ENCODE results near the gene ARF6. TPM values are rescaled to one million over a fixed set of nuclear protein-coding genes. Genes with fewer than 3 reads are reported as not detected.

Gene ARF6
- total RNA-seq = 162 and 165 TPM in 2 replicates

DNA sequence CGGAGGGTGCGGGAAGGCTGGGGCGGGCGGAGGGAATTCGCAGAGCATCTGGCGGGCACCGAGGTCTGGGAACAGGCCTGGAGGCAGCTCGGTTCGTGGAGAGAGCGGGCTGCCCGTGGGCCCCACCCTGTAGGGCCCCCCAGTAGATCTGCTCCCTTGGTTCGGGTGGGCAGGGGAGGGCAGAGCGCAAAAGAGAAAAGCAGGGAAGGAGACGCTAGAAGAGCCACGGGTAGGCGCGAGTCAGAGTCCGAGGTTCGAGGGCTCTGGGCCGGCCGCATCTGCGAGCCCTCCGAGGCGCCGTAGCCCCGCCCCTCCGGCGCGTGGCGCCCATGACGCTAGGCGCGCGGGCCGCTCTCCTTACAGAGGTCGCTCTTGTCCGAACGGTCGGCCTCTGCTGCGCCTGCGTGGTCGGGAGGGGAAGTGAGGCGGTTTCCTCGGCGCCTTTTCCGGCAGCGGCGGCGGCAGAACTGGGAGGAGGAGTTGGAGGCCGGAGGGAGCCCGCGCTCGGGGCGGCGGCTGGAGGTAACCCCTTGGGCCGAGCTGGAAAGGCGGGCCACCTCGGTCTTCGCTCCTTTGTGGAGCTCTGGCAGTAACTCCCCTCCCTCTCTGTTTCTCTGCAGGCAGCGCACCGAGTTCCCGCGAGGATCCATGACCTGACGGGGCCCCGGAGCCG, at the start of gene ARF6:
ARF6 (plus strand) TSS at position 447 of the 673 bp plus-strand sequence. CDS start 655 bp downstream, outside the sequence.
- peaks cover 26% of the 10 kb centered on the region for H3K4me1 Mint-ChIP-seq (ENCODE audit: low read depth)
- no peaks in the 10 kb centered on the region for H3K27me3 Mint-ChIP-seq (ENCODE audit: low read depth)
- DNase-seq (ENCODE audit: low spot score) = peak; percentile 98
- intact Hi-C loops (cut with micrococcal nuclease) = loop anchor here (1.0 to 2.0 kb wide), 7 partner anchors 24 to 428 kb away; partner anchors contain the start of gene SOS2
- H3K27ac Mint-ChIP-seq = peak within 1 kb of the TSS; percentile 99
- peak within 1 kb of the TSS; percentile 99 for H3K4me3 Mint-ChIP-seq (ENCODE audit: low read depth)
- peaks cover 58% of the 10 kb centered on the region for H3K36me3 Mint-ChIP-seq (ENCODE audit: low read depth)
- no peaks in the 10 kb centered on the region for H3K9me3 Mint-ChIP-seq

DNA sequence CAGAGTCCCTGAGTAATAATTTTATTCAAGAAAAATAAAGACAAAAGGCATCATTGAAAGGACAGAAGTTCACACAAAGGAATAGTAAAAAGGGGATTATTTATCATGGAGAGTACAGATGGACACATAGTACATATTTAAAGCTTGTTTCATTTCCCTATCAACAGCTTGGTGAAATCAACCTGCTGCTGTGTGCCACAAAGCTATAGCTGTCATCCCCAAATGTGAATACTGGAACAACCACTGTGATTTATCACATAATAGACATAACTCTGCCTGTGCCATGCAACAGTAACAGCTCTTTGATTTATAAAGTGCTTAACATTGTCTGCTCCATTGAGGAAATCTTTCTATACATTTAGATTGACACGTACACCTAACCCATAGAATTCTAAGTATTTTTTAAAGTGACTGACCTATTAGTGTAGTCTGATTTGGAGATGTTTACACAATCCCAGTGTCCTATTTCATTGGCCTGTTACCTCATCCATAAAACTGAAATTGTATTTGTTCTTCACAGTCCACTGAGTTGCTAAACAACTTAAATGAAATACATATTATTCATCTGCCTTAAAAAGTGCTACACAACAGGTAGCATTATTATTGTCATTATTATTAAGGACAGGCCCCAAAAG, 43.6 kb upstream of the ARF6 start:
- H3K27me3 Mint-ChIP-seq (ENCODE audit: low read depth) = no peaks in the 10 kb centered on the region
- H3K27ac Mint-ChIP-seq = no peak overlapping the region
- peaks cover 47% of the 10 kb centered on the region for H3K36me3 Mint-ChIP-seq (ENCODE audit: low read depth)
- intact Hi-C loops (cut with micrococcal nuclease) = no loop called here
- DNase-seq (ENCODE audit: low spot score) = no peak
- H3K9me3 Mint-ChIP-seq = no peaks in the 10 kb centered on the region
- peaks cover 33% of the 10 kb centered on the region for H3K4me1 Mint-ChIP-seq (ENCODE audit: low read depth)
- no peak overlapping the region for H3K4me3 Mint-ChIP-seq (ENCODE audit: low read depth)

DNA sequence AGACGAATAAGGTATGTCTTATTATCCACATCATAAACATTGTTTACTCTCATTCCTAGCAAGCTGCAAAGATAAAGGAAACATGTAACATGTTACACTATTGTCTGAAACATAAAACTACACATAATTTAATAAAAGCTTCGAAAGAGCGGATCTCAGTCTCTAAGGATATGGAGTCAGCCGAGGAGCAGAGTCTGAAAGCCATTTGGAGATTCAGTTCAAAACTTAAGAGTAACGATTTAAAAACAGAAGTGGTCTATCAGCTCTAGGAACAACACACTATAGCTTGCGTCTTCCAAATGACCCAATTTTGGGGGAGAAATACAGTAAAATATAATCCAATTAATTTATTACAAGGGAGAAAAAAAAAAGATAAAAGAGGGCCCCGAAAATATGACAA, 41.1 kb upstream of the ARF6 start:
- H3K27ac Mint-ChIP-seq = peak overlapping the region; percentile 96
- peak overlapping the region; percentile 92 for H3K4me3 Mint-ChIP-seq (ENCODE audit: low read depth)
- no peaks in the 10 kb centered on the region for H3K27me3 Mint-ChIP-seq (ENCODE audit: low read depth)
- DNase-seq (ENCODE audit: low spot score) = no peak
- H3K4me1 Mint-ChIP-seq (ENCODE audit: low read depth) = peaks cover 34% of the 10 kb centered on the region
- intact Hi-C loops (cut with micrococcal nuclease) = loop anchor here (5.0 kb wide), 1 partner anchor 680 kb away; the partner anchor contains the start of gene MAP4K5
- H3K9me3 Mint-ChIP-seq = no peaks in the 10 kb centered on the region
- H3K36me3 Mint-ChIP-seq (ENCODE audit: low read depth) = peaks cover 34% of the 10 kb centered on the region

DNA sequence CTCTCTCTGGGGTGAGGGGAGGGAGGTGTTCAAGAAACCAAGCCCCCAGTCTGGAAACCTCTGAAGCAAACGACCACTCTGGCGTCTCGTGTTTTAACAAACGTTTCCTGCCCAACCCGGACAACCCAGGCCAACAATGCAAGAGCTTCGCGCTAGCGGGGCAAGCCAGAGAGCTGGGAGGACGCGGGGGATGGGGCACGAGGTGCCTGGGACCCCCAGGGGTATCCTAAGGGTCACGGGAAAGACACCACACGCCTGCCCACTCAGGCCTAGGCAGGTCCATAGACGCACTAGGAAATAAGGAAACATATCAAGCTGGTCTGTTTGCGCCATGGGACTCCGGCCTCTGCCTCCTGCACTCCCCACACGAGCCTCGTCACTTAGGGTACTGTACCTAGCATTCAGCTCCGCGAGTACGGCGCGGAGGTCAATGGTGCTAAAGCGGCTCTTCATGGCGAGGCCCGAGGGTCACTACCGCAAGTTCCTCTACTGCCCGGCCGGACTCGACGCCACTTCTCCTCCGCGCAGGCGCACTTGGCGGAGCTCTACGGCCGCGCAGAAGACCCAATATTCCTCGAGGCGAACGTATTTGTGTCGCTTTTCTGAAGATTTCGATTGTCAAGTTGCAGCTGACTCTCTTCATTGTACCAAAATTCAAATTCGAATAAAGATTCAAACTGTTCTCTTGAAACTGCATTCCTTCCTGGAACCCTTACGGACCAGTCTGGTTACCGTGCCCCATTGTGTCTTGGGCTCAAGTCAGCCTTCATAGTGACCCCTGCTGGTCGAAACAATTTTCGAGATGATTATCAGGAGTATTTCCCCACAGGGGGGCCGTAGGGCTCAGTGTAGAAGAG, 40.4 kb upstream of the ARF6 start, which contains the start of gene NEMF:
NEMF (minus strand) TSS at position 488 of the 857 bp plus-strand sequence; CDS start at position 453, 35 bp downstream.
- intact Hi-C loops (cut with micrococcal nuclease) = loop anchor here (1.0 to 5.0 kb wide), 4 partner anchors 10 to 680 kb away; partner anchors contain the start of gene MAP4K5
- Mint-ChIP-seq H3K4me3 (ENCODE audit: low read depth) (peak within 1 kb of the TSS; percentile 92), H3K4me1 (ENCODE audit: low read depth) (peaks cover 34% of the 10 kb centered on the region), H3K36me3 (ENCODE audit: low read depth) (peaks cover 32% of the 10 kb centered on the region), H3K27me3 (ENCODE audit: low read depth) (no peaks in the 10 kb centered on the region), H3K27ac (peak within 1 kb of the TSS; percentile 96), H3K9me3 (no peaks in the 10 kb centered on the region)
- DNase-seq (ENCODE audit: low spot score) = peak; percentile 76

DNA sequence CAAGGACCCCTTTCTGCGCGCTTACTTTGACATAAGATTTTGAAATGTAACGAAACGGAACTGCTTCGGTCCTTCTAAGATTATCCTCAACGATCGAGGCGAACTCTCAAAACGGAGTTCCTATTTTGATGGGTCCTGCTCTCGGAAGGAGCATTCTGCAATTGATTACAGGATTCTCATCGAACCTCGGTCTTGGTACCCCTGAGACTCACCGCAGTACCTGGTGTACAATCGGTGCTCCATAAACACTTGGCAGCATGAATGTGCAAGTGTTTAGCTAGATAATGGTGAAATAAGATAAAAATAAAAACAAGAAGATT, 39.8 kb upstream of the ARF6 start:
- peaks cover 28% of the 10 kb centered on the region for H3K36me3 Mint-ChIP-seq (ENCODE audit: low read depth)
- intact Hi-C loops (cut with micrococcal nuclease) = loop anchor here (1.0 to 5.0 kb wide), 4 partner anchors 9 to 679 kb away; partner anchors contain the start of gene MAP4K5
- H3K9me3 Mint-ChIP-seq = no peaks in the 10 kb centered on the region
- H3K4me3 Mint-ChIP-seq (ENCODE audit: low read depth) = peak overlapping the region; percentile 92
- DNase-seq (ENCODE audit: low spot score) = no peak
- peaks cover 37% of the 10 kb centered on the region for H3K4me1 Mint-ChIP-seq (ENCODE audit: low read depth)
- no peaks in the 10 kb centered on the region for H3K27me3 Mint-ChIP-seq (ENCODE audit: low read depth)
- peak overlapping the region; percentile 96 for H3K27ac Mint-ChIP-seq

DNA sequence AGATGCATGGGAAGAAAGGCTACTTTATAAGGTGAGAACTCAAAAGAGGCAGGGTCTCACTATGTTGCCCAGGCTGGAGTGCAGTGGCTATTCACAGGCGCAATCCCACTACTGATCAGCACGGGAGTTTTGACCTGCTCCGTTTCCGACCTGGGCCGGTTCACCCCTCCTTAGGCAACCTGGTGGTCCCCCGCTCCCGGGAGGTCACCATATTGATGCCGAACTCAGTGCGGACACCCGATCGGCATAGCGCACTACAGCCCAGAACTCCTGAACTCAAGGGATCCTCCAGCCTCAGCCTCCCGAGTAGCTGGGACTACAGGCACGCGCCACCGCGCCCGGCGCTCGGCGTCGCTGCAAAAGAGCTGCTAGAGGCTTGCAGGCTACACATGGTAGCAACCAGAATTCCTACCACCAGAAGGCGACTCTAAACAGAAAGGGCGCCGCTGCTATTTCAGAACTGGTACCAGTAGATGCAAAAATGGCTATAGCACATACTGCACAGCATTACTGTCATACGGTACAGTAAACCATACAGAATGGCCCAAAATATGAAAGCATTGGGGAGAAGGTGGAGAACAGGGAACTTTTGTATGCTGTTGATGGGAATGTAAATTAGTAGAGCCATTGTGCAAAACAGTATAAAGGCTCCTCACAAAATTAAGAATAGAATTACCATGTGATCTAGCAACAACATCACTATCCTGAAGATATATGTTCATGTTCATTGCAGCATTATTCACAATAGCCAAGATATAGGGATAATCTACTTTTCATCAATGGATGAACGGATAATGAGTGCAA, 39.1 kb upstream of the ARF6 start:
- peak overlapping the region; percentile 96 for H3K27ac Mint-ChIP-seq
- H3K36me3 Mint-ChIP-seq (ENCODE audit: low read depth) = peaks cover 27% of the 10 kb centered on the region
- H3K4me1 Mint-ChIP-seq (ENCODE audit: low read depth) = peaks cover 40% of the 10 kb centered on the region
- peak overlapping the region; percentile 92 for H3K4me3 Mint-ChIP-seq (ENCODE audit: low read depth)
- H3K27me3 Mint-ChIP-seq (ENCODE audit: low read depth) = no peaks in the 10 kb centered on the region
- intact Hi-C loops (cut with micrococcal nuclease) = loop anchor here (1.0 to 5.0 kb wide), 4 partner anchors 9 to 679 kb away; partner anchors contain the start of gene MAP4K5
- DNase-seq (ENCODE audit: low spot score) = peak; percentile 68
- H3K9me3 Mint-ChIP-seq = no peaks in the 10 kb centered on the region

DNA sequence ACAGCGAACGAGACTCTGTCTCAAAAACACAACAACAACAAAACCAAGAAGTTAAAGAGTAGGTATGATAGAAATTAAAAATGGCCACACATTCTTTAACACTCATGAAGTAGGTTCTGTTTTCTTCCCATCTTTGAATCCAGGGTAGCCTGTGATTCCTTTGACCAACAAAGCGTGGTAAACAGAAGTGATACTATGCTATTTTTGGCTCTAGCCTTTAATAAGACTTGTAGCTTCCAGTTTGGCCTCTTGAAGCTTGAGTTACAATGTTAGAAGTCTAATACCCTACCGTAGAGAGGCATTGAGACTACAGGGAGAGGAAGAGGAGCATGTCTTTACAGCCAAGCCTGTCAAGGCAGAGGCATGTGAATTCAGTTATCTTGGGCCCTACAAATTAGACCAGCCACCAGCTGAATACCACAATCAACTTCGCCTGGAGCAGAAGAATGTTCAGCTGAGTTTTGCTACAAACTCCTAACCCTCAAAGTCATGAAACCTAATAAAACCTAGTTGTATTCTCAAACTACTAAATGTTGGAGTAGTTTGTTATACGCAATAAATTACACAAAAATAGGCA, 35.4 kb upstream of the ARF6 start:
- no peak for DNase-seq (ENCODE audit: low spot score)
- Mint-ChIP-seq H3K27me3 (ENCODE audit: low read depth) (no peaks in the 10 kb centered on the region), H3K4me3 (ENCODE audit: low read depth) (no peak overlapping the region), H3K27ac (no peak overlapping the region), H3K4me1 (ENCODE audit: low read depth) (peaks cover 28% of the 10 kb centered on the region), H3K9me3 (no peaks in the 10 kb centered on the region), H3K36me3 (ENCODE audit: low read depth) (no peaks in the 10 kb centered on the region)
- intact Hi-C loops (cut with micrococcal nuclease) = no loop called here

DNA sequence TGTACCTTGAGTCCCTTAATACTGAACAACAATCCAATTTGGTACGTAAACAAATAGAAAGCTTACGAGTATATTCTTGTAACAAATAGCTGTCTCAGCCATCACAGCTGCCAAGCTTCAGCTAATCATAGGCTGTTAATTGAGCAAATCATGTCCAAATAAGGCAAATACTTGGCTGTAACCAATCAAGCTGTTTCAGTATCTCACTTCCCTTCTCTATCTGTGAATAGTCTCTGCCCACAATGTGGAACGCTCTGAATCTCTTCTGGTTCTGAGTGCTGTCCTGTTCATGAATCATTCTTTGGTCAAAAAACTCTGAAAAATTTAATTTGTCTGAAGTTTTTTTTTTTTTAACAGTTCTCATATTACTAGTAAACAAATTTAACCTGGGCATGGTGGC, 34.5 kb upstream of the ARF6 start:
- no peaks in the 10 kb centered on the region for H3K27me3 Mint-ChIP-seq (ENCODE audit: low read depth)
- DNase-seq (ENCODE audit: low spot score) = no peak
- no peak overlapping the region for H3K4me3 Mint-ChIP-seq (ENCODE audit: low read depth)
- H3K9me3 Mint-ChIP-seq = no peaks in the 10 kb centered on the region
- H3K4me1 Mint-ChIP-seq (ENCODE audit: low read depth) = peaks cover 24% of the 10 kb centered on the region
- no peak overlapping the region for H3K27ac Mint-ChIP-seq
- intact Hi-C loops (cut with micrococcal nuclease) = no loop called here
- no peaks in the 10 kb centered on the region for H3K36me3 Mint-ChIP-seq (ENCODE audit: low read depth)

DNA sequence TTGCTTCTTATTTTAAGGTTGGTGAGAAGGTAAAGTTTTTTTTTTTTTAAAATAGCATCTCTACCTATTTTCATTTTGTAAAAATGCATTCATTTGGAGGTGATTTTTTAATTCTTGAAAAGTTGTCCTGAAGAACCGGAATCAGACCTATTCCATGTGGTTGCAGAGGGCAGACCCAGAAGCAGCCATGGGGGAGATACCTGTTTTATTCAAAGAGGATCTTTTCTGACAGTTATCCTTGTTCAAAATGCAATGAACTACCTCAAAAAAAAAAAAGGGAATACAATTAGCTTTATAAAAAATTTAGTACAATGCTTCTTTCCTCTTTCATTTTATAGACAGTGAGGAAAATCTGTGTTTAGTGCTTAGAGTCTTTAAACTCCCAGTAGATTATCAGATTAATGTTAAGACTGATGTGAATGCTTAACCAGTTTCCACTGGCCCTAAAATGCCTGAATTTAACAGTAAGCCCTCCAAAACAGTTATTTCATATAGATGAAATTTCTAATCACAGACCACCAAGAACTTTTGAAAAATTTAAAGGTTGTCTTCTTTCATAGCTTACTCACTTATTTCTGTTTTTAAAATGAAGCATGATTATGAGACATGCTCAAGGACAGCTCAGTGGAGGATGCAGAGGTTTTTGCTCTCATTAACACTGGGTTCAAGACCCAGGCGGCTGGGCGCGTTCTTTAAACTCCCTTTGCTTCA, 31.7 kb upstream of the ARF6 start:
- Mint-ChIP-seq H3K27me3 (ENCODE audit: low read depth) (no peaks in the 10 kb centered on the region), H3K36me3 (ENCODE audit: low read depth) (no peaks in the 10 kb centered on the region), H3K9me3 (no peaks in the 10 kb centered on the region), H3K27ac (no peak overlapping the region), H3K4me3 (ENCODE audit: low read depth) (no peak overlapping the region), H3K4me1 (ENCODE audit: low read depth) (peaks cover 16% of the 10 kb centered on the region)
- DNase-seq (ENCODE audit: low spot score) = no peak
- intact Hi-C loops (cut with micrococcal nuclease) = loop anchor here (5.0 to 10.0 kb wide), 4 partner anchors 174 to 974 kb away; partner anchors contain the start of genes NIN, POLE2, SOS2 and VCPKMT

DNA sequence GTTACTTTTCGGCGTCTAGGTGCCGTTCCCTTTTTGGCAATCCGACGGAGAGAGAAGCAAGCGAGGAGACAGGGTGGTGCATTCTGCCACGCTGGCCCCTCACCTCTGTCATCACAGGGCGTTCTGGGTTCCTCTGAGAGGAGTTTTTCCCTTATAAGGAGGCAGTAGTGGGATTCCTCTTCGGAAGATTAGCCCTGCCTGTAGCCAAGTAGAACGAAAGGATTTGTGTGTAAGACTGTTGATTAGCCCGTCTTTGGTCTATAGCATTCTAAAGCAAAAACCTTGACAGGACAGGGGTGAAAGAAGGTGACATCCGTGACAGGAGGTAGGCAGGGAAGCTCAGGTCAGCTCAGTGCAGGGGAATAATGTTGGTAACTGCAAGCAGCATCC, 31.2 kb upstream of the ARF6 start:
- no peak overlapping the region for H3K27ac Mint-ChIP-seq
- H3K4me3 Mint-ChIP-seq (ENCODE audit: low read depth) = no peak overlapping the region
- intact Hi-C loops (cut with micrococcal nuclease) = loop anchor here (1.0 to 10.0 kb wide), 9 partner anchors 8 to 973 kb away; partner anchors contain the start of genes NIN, POLE2, SOS2 and VCPKMT
- peak; percentile 58 for DNase-seq (ENCODE audit: low spot score)
- no peaks in the 10 kb centered on the region for H3K27me3 Mint-ChIP-seq (ENCODE audit: low read depth)
- no peaks in the 10 kb centered on the region for H3K36me3 Mint-ChIP-seq (ENCODE audit: low read depth)
- peaks cover 16% of the 10 kb centered on the region for H3K4me1 Mint-ChIP-seq (ENCODE audit: low read depth)
- H3K9me3 Mint-ChIP-seq = no peaks in the 10 kb centered on the region

DNA sequence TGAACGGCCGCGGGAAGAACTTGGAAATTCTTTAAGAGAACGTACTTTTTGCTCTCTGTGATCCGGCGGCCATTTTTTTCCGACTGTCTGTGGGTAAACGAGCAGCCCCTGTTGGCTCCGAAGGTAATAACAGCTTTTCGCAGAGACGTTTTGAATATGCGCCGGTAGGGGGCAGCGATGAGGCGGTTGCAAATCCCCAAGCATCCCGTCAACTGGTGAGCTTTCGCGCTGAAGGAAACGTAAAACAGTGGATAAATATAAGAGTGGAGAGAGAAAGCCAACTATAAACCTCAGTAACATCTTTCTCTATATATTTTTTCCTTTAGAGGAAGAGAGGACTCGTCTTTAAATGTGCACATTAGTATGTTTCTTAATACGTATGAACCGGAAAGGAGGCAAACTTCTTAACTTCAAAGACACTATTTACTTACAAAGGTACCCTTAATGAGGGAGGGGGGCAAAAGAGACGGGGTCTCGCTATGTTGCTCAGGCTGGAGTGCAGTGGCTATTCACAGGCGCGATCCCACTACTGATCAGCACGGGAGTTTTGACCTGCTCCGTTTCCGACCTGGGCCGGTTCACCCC, 30.7 kb upstream of the ARF6 start:
- Mint-ChIP-seq H3K27me3 (ENCODE audit: low read depth) (no peaks in the 10 kb centered on the region), H3K9me3 (no peaks in the 10 kb centered on the region), H3K27ac (no peak overlapping the region), H3K36me3 (ENCODE audit: low read depth) (no peaks in the 10 kb centered on the region), H3K4me3 (ENCODE audit: low read depth) (no peak overlapping the region), H3K4me1 (ENCODE audit: low read depth) (peaks cover 16% of the 10 kb centered on the region)
- DNase-seq (ENCODE audit: low spot score) = peak; percentile 83
- intact Hi-C loops (cut with micrococcal nuclease) = loop anchor here (1.0 to 10.0 kb wide), 9 partner anchors 9 to 973 kb away; partner anchors contain the start of genes NIN, POLE2, SOS2 and VCPKMT

Data from activated T-helper 2 cell treated with anti-CD3 and anti-CD28 coated beads, Interferon-gamma antibody, Interleukin-2, Interleukin-4, amounts not matched to agents 10 μg/mL and 5 μg/mL and 100 μg/mL, durations not matched to agents 14 hours and 24 hours and 36 hours (primary cell).